Keratinocyte (primary cell): Measurements from ENCODE around the gene MPV17L2.

ENCODE experiments used
- CTCF ChIP-seq, 3 experiments: IDR thresholded peaks in 1 of 3; conservative IDR thresholded peaks in 1 of 3; optimal IDR thresholded peaks in 1 of 3; 2 replicates in 2 of 3; 3 replicates in 1 of 3; pipeline versions ENCODE3 to v1.5.1; 2011; ENCODE audit warnings: low read length in 3 of 3, mild to moderate bottlenecking in 3 of 3, moderate library complexity in 2 of 3, control low read depth in 1 of 3, inconsistent platforms in 1 of 3; ENCODE audit not compliant: insufficient read depth in 2 of 3; ENCODE audit errors: extremely low read depth in 1 of 3
- EZH2 ChIP-seq: IDR thresholded peaks from one replicate; pipeline ENCODE4 v1.6.1; 2012; ENCODE audit warnings: inconsistent platforms, mild to moderate bottlenecking, low read length, moderate library complexity

GRCh38 chr19:18198374-18198773 lies 5.4 kb downstream of the MPV17L2 start:
- TF ChIP-seq CTCF (optimal IDR thresholded peaks at IDR 0.05 in 1 of 3, IDR thresholded peaks at IDR 0.05 in 1 of 3, conservative IDR thresholded peaks at IDR 0.05 in 1 of 3; ENCODE audit: extremely low read depth in 1 of 3, insufficient read depth in 2 of 3, low read length in 3 of 3) (no peak), EZH2 (no peak)
